ENCODE results near the gene HECTD2. TPM values are rescaled to one million over a fixed set of nuclear protein-coding genes. Genes with fewer than 3 reads are reported as not detected.

HECTD2 gene
- total RNA-seq, 1 experiment from 2014 or later: 2.0 TPM

GRCh38 chr10:91519899-91520514 is 109.9 kb downstream of the HECTD2 start:
- Histone ChIP-seq H3K4me3 (ENCODE audit: low read depth, low read length) (no peak overlapping the region), H3K9me3 (no peaks in the 10 kb centered on the region), H3K4me1 (no peaks in the 10 kb centered on the region), H3K36me3 (ENCODE audit: control insufficient read depth, insufficient read depth, low read length) (no peaks in the 10 kb centered on the region), H3K27me3 (replicated peaks; ENCODE audit: control insufficient read depth, insufficient read depth, low read length) (no peaks in the 10 kb centered on the region)
- H3K36me3 Mint-ChIP-seq (ENCODE audit: insufficient read depth, unreplicated experiment): no peaks in the 10 kb centered on the region
- no TSS peak for BruUV-seq (replicated peaks)
- no peak for DNase-seq
- no peak overlapping the region for H3K4me3 Mint-ChIP-seq (ENCODE audit: unreplicated experiment)
- H3K9me3 Mint-ChIP-seq (ENCODE audit: unreplicated experiment): no peaks in the 10 kb centered on the region
- H3K27ac Mint-ChIP-seq (ENCODE audit: unreplicated experiment): no peak overlapping the region
- H3K4me1 Mint-ChIP-seq (ENCODE audit: low read depth, unreplicated experiment): no peaks in the 10 kb centered on the region
- POLR2A ChIA-PET: no interaction called here
- no peak for TF ChIP-seq CTCF (IDR thresholded peaks at IDR 0.05; ENCODE audit: insufficient read depth in 1 of 2, low read depth in 1 of 2, low read length in 1 of 2, severe bottlenecking in 1 of 2, unreplicated experiment in 1 of 2)
- H3K27me3 Mint-ChIP-seq (ENCODE audit: insufficient read depth, unreplicated experiment): peaks cover 20% of the 10 kb centered on the region
- CTCF ChIA-PET: no interaction called here
- intact Hi-C loops (cut with micrococcal nuclease; ENCODE audit: unreplicated experiment): no loop called here

- DNase-seq: no peak
Measured at GRCh38 chr10:91520661-91521060, 110.5 kb downstream of the HECTD2 start.

GRCh38 chr10:91521439-91521838 is 111.3 kb downstream of the HECTD2 start:
- no TSS peak for BruUV-seq (replicated peaks)
- CTCF ChIA-PET: no interaction called here
- H3K36me3 Mint-ChIP-seq (ENCODE audit: insufficient read depth, unreplicated experiment): no peaks in the 10 kb centered on the region
- H3K4me3 Mint-ChIP-seq (ENCODE audit: unreplicated experiment): no peak overlapping the region
- peaks cover 20% of the 10 kb centered on the region for H3K27me3 Mint-ChIP-seq (ENCODE audit: insufficient read depth, unreplicated experiment)
- H3K4me3 ChIP-seq (ENCODE audit: low read depth, low read length): no peak overlapping the region
- H3K4me1 Mint-ChIP-seq (ENCODE audit: low read depth, unreplicated experiment): no peaks in the 10 kb centered on the region
- no peak overlapping the region for H3K27ac Mint-ChIP-seq (ENCODE audit: unreplicated experiment)
- no peaks in the 10 kb centered on the region for H3K36me3 ChIP-seq (ENCODE audit: control insufficient read depth, insufficient read depth, low read length)
- H3K9me3 ChIP-seq: no peaks in the 10 kb centered on the region
- no peak for DNase-seq
- 0 out of 2 replicates have a peak, but pooled peaks cover 2% of the 10 kb centered on the region for H3K27me3 ChIP-seq (replicated peaks; ENCODE audit: control insufficient read depth, insufficient read depth, low read length)
- no peaks in the 10 kb centered on the region for H3K9me3 Mint-ChIP-seq (ENCODE audit: unreplicated experiment)
- POLR2A ChIA-PET: no interaction called here
- H3K4me1 ChIP-seq: no peaks in the 10 kb centered on the region
- intact Hi-C loops (cut with micrococcal nuclease; ENCODE audit: unreplicated experiment): no loop called here
- no peak for TF ChIP-seq CTCF (IDR thresholded peaks at IDR 0.05; ENCODE audit: insufficient read depth in 1 of 2, low read depth in 1 of 2, low read length in 1 of 2, severe bottlenecking in 1 of 2, unreplicated experiment in 1 of 2)

More at GRCh38 chr10:91520661-91521060, 110.5 kb downstream of the HECTD2 start:
- Mint-ChIP-seq H3K36me3 (ENCODE audit: insufficient read depth, unreplicated experiment) (no peaks in the 10 kb centered on the region), H3K9me3 (ENCODE audit: unreplicated experiment) (no peaks in the 10 kb centered on the region), H3K4me3 (ENCODE audit: unreplicated experiment) (no peak overlapping the region), H3K4me1 (ENCODE audit: low read depth, unreplicated experiment) (no peaks in the 10 kb centered on the region), H3K27me3 (ENCODE audit: insufficient read depth, unreplicated experiment) (peaks cover 20% of the 10 kb centered on the region), H3K27ac (ENCODE audit: unreplicated experiment) (no peak overlapping the region)
- Histone ChIP-seq H3K4me1 (no peaks in the 10 kb centered on the region), H3K36me3 (ENCODE audit: control insufficient read depth, insufficient read depth, low read length) (no peaks in the 10 kb centered on the region), H3K27me3 (replicated peaks; ENCODE audit: control insufficient read depth, insufficient read depth, low read length) (no peaks in the 10 kb centered on the region), H3K4me3 (ENCODE audit: low read depth, low read length) (no peak overlapping the region), H3K9me3 (no peaks in the 10 kb centered on the region)
- BruUV-seq (replicated peaks): no TSS peak
- intact Hi-C loops (cut with micrococcal nuclease; ENCODE audit: unreplicated experiment): no loop called here
- TF ChIP-seq CTCF (IDR thresholded peaks at IDR 0.05; ENCODE audit: insufficient read depth in 1 of 2, low read depth in 1 of 2, low read length in 1 of 2, severe bottlenecking in 1 of 2, unreplicated experiment in 1 of 2): no peak
- POLR2A ChIA-PET: no interaction called here
- CTCF ChIA-PET: no interaction called here

Data from Caco-2 (cell line).